Stomach smooth muscle (tissue), 2 donors: Measurements from ENCODE around the gene OR4Q2.

Experiments used
- H3K27ac ChIP-seq: one replicate; pipeline ENCODE4 v1.7.0; 2013; ENCODE audit warnings: mild to moderate bottlenecking, low read length, inconsistent platforms
- H3K27me3 ChIP-seq, 2 donors: one replicate each; pipeline ENCODE4 v1.7.0; 2013; ENCODE audit warnings: low read length in 2 of 2; ENCODE audit not compliant: insufficient read depth in 2 of 2, control insufficient read depth in 1 of 2
- H3K36me3 ChIP-seq, 2 donors: one replicate each; pipeline ENCODE4 v1.7.0; 2013; ENCODE audit warnings: low read length in 2 of 2; ENCODE audit not compliant: control insufficient read depth in 2 of 2, insufficient read depth in 2 of 2
- H3K4me1 ChIP-seq: one replicate; pipeline ENCODE4 v1.7.0; 2013; ENCODE audit warnings: low read length; ENCODE audit not compliant: control insufficient read depth, insufficient read depth
- H3K4me3 ChIP-seq, 2 donors: one replicate each; pipeline ENCODE4 v1.7.0; 2013; ENCODE audit warnings: low read length in 2 of 2
- H3K9ac ChIP-seq, 2 donors: one replicate each; pipeline ENCODE4 v1.7.0; 2013; ENCODE audit warnings: low read length in 2 of 2, mild to moderate bottlenecking in 1 of 2
- H3K9me3 ChIP-seq, 2 donors: one replicate each; pipeline ENCODE4 v1.7.0; 2013; ENCODE audit warnings: low read length in 2 of 2; ENCODE audit not compliant: control insufficient read depth in 2 of 2
- donor health status: healthy.
- donor health status: Pancreatic carcinoma.

The OR4Q2 gene

DNA sequence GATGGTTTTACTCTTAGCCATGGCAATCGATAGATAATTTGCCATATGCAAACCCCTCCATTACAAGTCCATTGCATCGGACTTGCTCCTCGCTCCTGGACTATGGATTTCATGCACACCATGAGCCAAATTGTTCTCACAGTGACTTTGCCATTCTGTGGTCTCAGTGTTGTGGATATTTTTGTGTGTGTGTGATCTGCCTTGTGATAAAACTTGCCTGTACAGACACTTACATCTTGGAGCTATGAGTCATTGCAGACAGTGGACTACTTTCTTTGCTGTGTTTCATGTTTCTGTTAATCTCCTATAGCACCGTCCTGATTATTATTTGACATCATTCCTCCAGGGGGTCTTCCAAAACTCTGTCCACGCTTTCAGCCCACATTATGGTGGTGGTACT is 42.3 kb downstream of the OR4Q2 start:
- Histone ChIP-seq H3K27me3 (no peaks in the 10 kb centered on the region), H3K4me3 (no peak overlapping the region), H3K4me1 (no peaks in the 10 kb centered on the region), H3K9me3 (no peaks in the 10 kb centered on the region), H3K9ac (no peak overlapping the region), H3K27ac (no peak overlapping the region), H3K36me3 (no peaks in the 10 kb centered on the region)

DNA sequence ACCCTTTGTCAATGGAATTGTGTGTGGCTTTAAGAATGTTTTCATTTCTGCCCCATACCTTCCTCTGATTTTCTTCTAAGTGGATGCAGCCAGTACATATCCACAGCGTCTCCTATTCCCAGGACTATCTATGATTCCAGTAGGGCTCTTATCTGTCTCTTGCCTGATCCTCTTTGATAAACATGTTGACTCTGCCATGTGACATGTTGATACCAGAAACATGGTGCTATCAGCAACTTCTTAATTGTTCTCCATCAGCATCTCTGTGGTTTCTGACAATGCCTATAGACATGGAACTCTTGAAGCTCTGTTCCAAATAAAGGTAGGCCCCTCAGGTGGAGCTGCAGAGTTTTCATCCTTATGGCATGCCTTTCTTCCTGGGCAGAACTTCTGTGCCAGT is 46.2 kb downstream of the OR4Q2 start:
- Histone ChIP-seq H3K27me3 (no peaks in the 10 kb centered on the region), H3K4me1 (no peaks in the 10 kb centered on the region), H3K9ac (no peak overlapping the region), H3K27ac (no peak overlapping the region), H3K9me3 (no peaks in the 10 kb centered on the region), H3K4me3 (no peak overlapping the region), H3K36me3 (no peaks in the 10 kb centered on the region)
